ENCODE data around the gene VSIG10L. TPM values are rescaled to one million over a fixed set of nuclear protein-coding genes. Genes with fewer than 3 reads are reported as not detected.

VSIG10L gene
- total RNA-seq, 4 donors from 2014 or later: 0.26 to 3.6 (median 1.7) TPM

DNA sequence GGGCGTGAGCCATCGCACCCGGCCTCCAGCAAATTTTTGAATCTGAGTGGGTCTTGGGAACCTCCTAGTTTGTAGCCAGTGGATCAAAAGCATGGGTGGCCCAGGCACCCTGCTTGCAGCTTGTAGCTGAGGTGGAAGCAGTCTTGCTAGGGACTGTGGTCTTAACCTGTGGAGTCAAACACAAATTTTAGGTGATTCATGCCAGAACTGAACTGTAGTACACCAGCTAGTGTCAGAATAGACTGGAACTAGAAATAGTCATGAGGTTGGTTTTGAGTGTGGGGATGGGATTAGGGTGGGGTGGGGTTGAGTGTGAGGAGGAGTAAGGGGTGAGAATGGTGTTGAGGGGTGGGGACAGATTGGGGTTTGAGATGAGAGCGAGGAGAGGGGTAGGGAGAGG lies 40.1 kb upstream of the VSIG10L start:
- no peak for DNase-seq
- H3K9me3 ChIP-seq: no peaks in the 10 kb centered on the region
- H3K27ac ChIP-seq: no peak overlapping the region
- intact Hi-C loops (cut with DNase I; ENCODE audit: low total_unique reads): no loop called here
- no peak overlapping the region for H3K4me3 ChIP-seq
- no peak for TF ChIP-seq POLR2A (IDR thresholded peaks at IDR 0.05)
- TF ChIP-seq, protein P1, sequence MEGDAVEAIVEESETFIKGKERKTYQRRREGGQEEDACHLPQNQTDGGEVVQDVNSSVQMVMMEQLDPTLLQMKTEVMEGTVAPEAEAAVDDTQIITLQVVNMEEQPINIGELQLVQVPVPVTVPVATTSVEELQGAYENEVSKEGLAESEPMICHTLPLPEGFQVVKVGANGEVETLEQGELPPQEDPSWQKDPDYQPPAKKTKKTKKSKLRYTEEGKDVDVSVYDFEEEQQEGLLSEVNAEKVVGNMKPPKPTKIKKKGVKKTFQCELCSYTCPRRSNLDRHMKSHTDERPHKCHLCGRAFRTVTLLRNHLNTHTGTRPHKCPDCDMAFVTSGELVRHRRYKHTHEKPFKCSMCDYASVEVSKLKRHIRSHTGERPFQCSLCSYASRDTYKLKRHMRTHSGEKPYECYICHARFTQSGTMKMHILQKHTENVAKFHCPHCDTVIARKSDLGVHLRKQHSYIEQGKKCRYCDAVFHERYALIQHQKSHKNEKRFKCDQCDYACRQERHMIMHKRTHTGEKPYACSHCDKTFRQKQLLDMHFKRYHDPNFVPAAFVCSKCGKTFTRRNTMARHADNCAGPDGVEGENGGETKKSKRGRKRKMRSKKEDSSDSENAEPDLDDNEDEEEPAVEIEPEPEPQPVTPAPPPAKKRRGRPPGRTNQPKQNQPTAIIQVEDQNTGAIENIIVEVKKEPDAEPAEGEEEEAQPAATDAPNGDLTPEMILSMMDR (IDR thresholded peaks at IDR 0.05): no peak
- H3K36me3 ChIP-seq: no peaks in the 10 kb centered on the region
- H3K4me1 ChIP-seq: no peaks in the 10 kb centered on the region
- H3K27me3 ChIP-seq: no peaks in the 10 kb centered on the region

DNA sequence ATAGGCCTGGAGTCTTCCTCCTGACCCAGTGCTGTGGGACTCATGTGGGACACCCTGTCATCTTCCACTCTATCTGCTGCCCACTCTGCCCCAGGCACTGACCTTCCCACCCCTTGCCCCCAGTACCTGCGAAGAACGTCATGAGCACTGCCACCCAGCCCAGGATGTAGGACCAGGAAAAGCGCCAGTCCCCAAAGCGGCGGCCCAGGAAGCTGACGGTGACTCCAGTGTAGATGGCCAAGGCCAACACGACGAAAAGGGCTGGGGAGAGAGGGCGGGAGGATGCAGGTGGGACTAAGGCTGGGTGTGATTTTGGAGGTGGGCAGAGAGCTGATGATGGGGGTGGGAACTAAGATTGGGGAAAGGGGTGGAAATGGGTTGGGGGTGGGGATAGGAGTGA lies 38.4 kb upstream of the VSIG10L start:
- H3K4me1 ChIP-seq: no peaks in the 10 kb centered on the region
- H3K27me3 ChIP-seq: no peaks in the 10 kb centered on the region
- no peak for DNase-seq
- H3K9me3 ChIP-seq: no peaks in the 10 kb centered on the region
- no peak overlapping the region for H3K4me3 ChIP-seq
- intact Hi-C loops (cut with DNase I; ENCODE audit: low total_unique reads): no loop called here
- no peak for TF ChIP-seq POLR2A (IDR thresholded peaks at IDR 0.05)
- TF ChIP-seq, protein P1 (IDR thresholded peaks at IDR 0.05): no peak
- H3K36me3 ChIP-seq: no peaks in the 10 kb centered on the region
- H3K27ac ChIP-seq: no peak overlapping the region

DNA sequence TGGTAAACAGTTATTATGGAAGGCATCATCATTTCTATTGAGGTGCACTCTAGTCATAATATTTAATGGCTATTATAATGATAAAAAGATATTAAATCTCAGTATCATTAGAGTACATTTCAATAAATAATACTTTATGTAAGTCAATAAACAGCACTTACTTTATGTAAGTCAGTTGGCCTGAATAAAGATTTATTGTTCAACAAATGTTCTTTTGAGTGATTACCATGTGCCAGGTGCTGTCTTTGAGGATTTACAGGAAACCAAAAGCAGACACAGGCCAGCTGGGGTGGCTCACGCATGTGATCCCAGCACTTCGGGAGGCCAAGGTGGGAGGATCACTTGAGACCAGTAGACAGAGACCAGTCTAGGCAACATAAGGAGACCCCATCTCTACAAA lies 35.5 kb upstream of the VSIG10L start:
- Histone ChIP-seq H3K4me3 (no peak overlapping the region), H3K27ac (no peak overlapping the region), H3K4me1 (no peaks in the 10 kb centered on the region), H3K27me3 (no peaks in the 10 kb centered on the region), H3K36me3 (no peaks in the 10 kb centered on the region), H3K9me3 (no peaks in the 10 kb centered on the region)
- no peak for DNase-seq
- TF ChIP-seq POLR2A (IDR thresholded peaks at IDR 0.05): no peak
- TF ChIP-seq, protein P1 (IDR thresholded peaks at IDR 0.05): no peak
- intact Hi-C loops (cut with DNase I; ENCODE audit: low total_unique reads): no loop called here

DNA sequence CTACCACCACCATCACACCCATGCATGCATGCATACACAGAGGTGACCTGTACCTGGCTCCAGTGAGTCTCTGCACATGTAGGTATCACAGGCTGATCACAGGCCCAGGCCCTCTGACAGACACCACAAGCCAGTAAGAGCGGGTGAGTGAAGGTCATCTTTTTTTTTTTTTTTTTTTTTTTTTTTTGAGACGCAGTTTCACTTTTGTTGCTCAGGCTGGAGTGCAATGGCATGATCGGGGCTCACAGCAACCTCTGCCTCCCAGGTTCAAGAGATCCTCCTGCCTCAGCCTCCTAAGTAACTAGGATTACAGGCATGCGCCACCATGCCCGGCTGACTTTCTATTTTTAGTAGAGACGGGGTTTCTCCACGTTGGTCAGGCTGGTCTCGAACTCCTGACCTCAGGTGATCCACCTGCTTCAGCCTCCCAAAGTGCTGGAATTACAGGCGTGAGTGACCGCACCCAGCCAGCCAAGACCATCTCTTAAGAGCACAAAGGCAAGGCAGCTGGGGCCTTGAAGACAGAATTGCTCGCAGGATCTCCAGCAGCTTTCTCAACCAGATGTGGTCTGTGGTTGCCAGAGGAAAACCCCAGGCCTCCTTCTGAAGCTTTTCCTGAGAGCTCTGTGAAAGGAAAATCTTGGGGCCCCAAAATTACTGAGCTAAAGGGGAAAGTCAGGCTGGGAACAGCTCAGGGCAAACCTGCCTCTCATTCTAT lies 33.7 kb upstream of the VSIG10L start:
- H3K9me3 ChIP-seq: no peaks in the 10 kb centered on the region
- no peak overlapping the region for H3K27ac ChIP-seq
- H3K36me3 ChIP-seq: no peaks in the 10 kb centered on the region
- H3K4me3 ChIP-seq: no peak overlapping the region
- no peaks in the 10 kb centered on the region for H3K27me3 ChIP-seq
- DNase-seq: no peak
- intact Hi-C loops (cut with DNase I; ENCODE audit: low total_unique reads): no loop called here
- TF ChIP-seq, protein P1 (IDR thresholded peaks at IDR 0.05): no peak
- H3K4me1 ChIP-seq: no peaks in the 10 kb centered on the region

DNA sequence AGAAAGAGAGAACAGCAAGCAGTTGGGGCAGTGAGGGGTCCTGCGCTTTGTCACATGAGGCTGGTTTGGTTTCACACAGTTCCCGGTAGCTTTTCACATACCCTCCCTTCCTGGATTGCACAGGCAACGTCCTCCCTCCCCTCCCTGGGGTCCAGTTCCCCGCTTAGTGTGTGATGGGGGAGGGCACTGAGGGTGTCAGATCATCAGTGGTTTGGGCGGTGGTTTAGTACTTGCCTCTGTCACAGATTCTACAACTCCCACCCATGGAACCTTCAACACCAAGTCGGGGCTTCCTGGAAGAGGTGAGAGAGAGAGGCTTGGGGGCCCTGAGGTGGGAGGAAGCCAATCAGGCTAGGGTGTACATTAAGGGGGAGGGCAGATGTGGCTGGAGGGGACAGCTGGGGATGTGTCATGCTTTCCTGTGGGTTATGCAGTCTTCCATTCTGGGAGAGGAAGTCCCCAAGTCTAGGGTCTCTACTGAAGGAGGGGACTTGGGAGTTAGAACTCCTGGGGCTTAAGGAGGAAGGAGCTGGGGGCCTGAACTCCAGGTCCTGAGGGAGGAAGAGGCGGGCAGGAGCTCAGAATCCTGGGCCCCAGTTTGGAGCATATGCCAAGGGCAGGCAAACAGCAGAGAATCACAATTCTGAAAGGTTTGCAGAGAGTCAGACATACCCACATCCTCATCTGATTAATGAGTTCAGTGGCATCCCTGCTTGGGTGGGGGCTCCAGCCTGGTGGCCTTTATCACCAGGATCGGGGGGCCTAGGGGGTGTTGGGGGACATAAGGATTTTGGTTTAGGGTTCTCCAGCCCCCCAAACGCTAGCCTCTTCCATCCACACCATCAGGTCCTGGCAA lies 30.9 kb upstream of the VSIG10L start, which contains the start of gene NKG7:
TSS of gene NKG7 (minus strand) at position 6 of the 856 bp plus-strand sequence. CDS start 119 bp downstream, outside the sequence.
- intact Hi-C loops (cut with DNase I; ENCODE audit: low total_unique reads): no loop called here
- H3K27ac ChIP-seq: no peak within 1 kb of the TSS
- no peak for DNase-seq

More for the DNA sequence above, 30.9 kb upstream of the VSIG10L start, which contains the start of gene NKG7:
- Histone ChIP-seq H3K4me3 (no peak within 1 kb of the TSS), H3K9me3 (no peaks in the 10 kb centered on the region), H3K4me1 (no peaks in the 10 kb centered on the region), H3K36me3 (no peaks in the 10 kb centered on the region), H3K27me3 (no peaks in the 10 kb centered on the region)
- TF ChIP-seq POLR2A (IDR thresholded peaks at IDR 0.05): no peak
- TF ChIP-seq, protein P1 (IDR thresholded peaks at IDR 0.05): no peak
